ENCODE results near the gene FHL3. TPM values are rescaled to one million over a fixed set of nuclear protein-coding genes. Genes with fewer than 3 reads are reported as not detected.

The FHL3 gene
- polyA plus RNA-seq, 1 donor, result 11.3 TPM

DNA sequence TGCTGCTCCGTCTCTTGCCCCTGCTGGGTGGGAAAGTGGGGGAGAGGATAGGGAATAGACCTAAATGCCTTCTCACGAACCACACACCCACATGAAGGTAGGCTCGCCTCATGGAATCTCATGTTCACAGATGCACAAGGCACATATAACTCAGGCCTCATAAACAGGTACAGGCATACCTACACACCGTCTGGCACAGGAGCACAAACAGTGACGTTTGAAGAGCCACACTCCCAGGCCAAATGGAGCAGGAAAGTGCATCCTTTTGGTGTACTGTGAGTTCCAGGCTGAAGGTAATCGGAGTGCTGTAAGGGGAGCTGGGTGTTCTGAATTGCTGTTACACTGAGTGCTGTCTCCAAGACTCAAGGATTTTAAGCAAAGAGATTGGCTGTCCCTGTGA lies 20.4 kb upstream of the FHL3 start:
- no peak overlapping the region for H3K27ac ChIP-seq (ENCODE audit: low read length)
- H3K36me3 ChIP-seq (ENCODE audit: control insufficient read depth, insufficient read depth, low read length), result peaks cover 46% of the 10 kb centered on the region
- no CpG with 5 or more reads among the region's 6 CpGs for WGBS (ENCODE audit: insufficient coverage, low lambda C conversion rate)
- DNase-seq, result no peak
- no peaks in the 10 kb centered on the region for H3K9me3 ChIP-seq (ENCODE audit: control insufficient read depth, low read depth, low read length)
- H3K4me1 ChIP-seq (ENCODE audit: control insufficient read depth, insufficient read depth, low read length), result peaks cover 18% of the 10 kb centered on the region
- H3K4me3 ChIP-seq (ENCODE audit: low read length), result no peak overlapping the region
- peaks cover 5% of the 10 kb centered on the region for H3K27me3 ChIP-seq (ENCODE audit: control insufficient read depth, insufficient read depth, low read length)

DNA sequence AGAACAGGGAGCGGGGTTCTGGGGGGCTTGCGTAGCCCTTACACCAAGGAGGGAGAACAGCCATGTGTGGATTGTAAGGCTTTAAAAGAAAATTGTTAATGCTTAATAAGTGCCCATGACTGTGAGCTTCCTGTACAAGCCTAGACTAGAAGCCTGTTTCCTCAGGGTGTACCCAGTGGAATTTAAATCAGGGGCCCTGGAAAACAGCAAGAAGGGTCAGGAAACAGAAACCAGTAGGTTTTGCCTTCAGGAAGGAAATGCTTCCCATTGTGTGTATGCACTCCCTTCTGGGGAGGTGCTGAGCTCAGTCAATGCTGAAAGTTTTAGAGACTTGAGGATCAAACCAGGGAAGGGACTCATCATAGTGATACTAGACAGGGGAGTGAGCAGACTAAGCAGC lies 19.9 kb upstream of the FHL3 start:
- H3K27me3 ChIP-seq (ENCODE audit: control insufficient read depth, insufficient read depth, low read length), result peaks cover 5% of the 10 kb centered on the region
- H3K36me3 ChIP-seq (ENCODE audit: control insufficient read depth, insufficient read depth, low read length), result peaks cover 50% of the 10 kb centered on the region
- no peaks in the 10 kb centered on the region for H3K9me3 ChIP-seq (ENCODE audit: control insufficient read depth, low read depth, low read length)
- no peak overlapping the region for H3K27ac ChIP-seq (ENCODE audit: low read length)
- H3K4me3 ChIP-seq (ENCODE audit: low read length), result no peak overlapping the region
- no peak for DNase-seq
- peaks cover 14% of the 10 kb centered on the region for H3K4me1 ChIP-seq (ENCODE audit: control insufficient read depth, insufficient read depth, low read length)
- WGBS (ENCODE audit: insufficient coverage, low lambda C conversion rate), result no CpG with 5 or more reads among the region's 2 CpGs

GRCh38 chr1:38022810-38023209 lies 17.5 kb upstream of the FHL3 start:
- no peaks in the 10 kb centered on the region for H3K9me3 ChIP-seq (ENCODE audit: control insufficient read depth, low read depth, low read length)
- no peak overlapping the region for H3K4me3 ChIP-seq (ENCODE audit: low read length)
- WGBS (ENCODE audit: insufficient coverage, low lambda C conversion rate), result 95% methylated on average over 2 of the region's 3 CpGs
- peaks cover 72% of the 10 kb centered on the region for H3K36me3 ChIP-seq (ENCODE audit: control insufficient read depth, insufficient read depth, low read length)
- DNase-seq, result no peak
- H3K27ac ChIP-seq (ENCODE audit: low read length), result no peak overlapping the region
- no peaks in the 10 kb centered on the region for H3K27me3 ChIP-seq (ENCODE audit: control insufficient read depth, insufficient read depth, low read length)
- H3K4me1 ChIP-seq (ENCODE audit: control insufficient read depth, insufficient read depth, low read length), result no peaks in the 10 kb centered on the region

DNA sequence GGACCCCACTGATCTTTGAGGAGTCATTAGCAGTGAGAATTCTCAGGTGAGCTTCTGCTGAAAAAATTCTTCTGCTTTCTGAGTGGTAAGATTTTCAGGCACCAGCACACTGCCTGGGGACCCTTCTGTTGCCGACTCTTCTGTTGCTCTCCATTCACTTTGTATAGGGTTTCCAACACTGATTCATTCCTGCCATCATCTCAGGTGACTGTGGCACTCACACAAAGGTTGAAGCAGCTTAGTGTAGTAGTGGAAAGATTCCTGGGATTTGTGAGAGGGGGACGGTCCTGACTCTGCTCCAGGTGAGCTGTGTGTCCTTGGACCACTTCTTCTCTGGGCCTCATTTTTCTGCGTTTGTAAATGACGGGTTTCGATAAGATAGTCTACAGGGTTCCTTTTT lies 16.7 kb upstream of the FHL3 start:
- H3K9me3 ChIP-seq (ENCODE audit: control insufficient read depth, low read depth, low read length), result no peaks in the 10 kb centered on the region
- H3K27me3 ChIP-seq (ENCODE audit: control insufficient read depth, insufficient read depth, low read length), result no peaks in the 10 kb centered on the region
- H3K4me1 ChIP-seq (ENCODE audit: control insufficient read depth, insufficient read depth, low read length), result no peaks in the 10 kb centered on the region
- peaks cover 78% of the 10 kb centered on the region for H3K36me3 ChIP-seq (ENCODE audit: control insufficient read depth, insufficient read depth, low read length)
- WGBS (ENCODE audit: insufficient coverage, low lambda C conversion rate), result 100% methylated on average over 3 of the region's 5 CpGs
- H3K27ac ChIP-seq (ENCODE audit: low read length), result no peak overlapping the region
- no peak overlapping the region for H3K4me3 ChIP-seq (ENCODE audit: low read length)
- no peak for DNase-seq

DNA sequence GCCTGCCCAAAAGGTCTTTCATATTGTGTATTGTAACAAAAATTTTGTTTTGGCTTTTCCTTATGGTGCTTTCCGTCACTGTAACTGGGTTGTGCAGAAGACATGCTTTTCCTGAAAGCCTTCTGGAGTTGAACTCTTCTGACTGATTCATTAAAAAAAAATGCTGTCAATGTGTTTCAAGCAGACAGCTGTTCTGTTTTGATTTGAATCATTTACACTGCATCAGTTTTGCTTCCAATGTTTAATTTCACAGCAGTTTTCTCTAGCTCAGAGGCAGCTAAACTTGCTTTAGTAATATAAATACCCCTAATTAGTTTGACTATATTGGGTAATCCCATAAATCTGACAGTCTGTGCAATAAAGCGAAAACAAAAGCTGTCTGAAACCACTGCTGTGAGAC lies 15.1 kb upstream of the FHL3 start:
- no peak overlapping the region for H3K27ac ChIP-seq (ENCODE audit: low read length)
- no peak for DNase-seq

DNA sequence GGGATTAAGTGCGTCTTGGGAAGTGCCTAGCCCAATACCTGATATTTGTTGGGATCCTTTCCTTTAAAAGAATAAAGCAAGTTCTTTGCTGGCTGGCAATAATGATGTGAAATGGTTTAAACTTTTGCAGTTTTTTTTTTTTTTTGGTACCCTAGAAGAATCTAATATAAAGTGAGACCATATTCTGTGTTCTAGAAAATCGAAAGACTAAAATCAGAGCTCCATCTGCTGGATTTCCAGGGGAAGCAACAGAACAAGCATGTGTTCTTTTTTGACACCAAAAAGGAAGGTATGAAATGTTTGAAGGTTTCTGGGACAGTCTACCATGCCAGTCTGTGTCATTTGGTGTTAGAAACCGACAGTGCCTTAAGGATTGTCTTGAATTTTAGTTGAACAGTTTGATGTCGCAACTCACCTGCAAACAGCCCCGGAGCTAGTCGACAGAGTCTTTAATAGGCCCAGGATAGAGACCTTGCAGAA lies 13.6 kb upstream of the FHL3 start:
- H3K36me3 ChIP-seq (ENCODE audit: control insufficient read depth, insufficient read depth, low read length), result peaks cover 78% of the 10 kb centered on the region
- H3K4me3 ChIP-seq (ENCODE audit: low read length), result no peak overlapping the region
- H3K4me1 ChIP-seq (ENCODE audit: control insufficient read depth, insufficient read depth, low read length), result peaks cover 4% of the 10 kb centered on the region
- DNase-seq, result no peak
- no peaks in the 10 kb centered on the region for H3K27me3 ChIP-seq (ENCODE audit: control insufficient read depth, insufficient read depth, low read length)
- no peaks in the 10 kb centered on the region for H3K9me3 ChIP-seq (ENCODE audit: control insufficient read depth, low read depth, low read length)
- H3K27ac ChIP-seq (ENCODE audit: low read length), result no peak overlapping the region
- WGBS (ENCODE audit: insufficient coverage, low lambda C conversion rate), result 78% methylated on average over 4 of the region's 6 CpGs

More for the DNA sequence above, 15.1 kb upstream of the FHL3 start:
- Histone ChIP-seq H3K36me3 (ENCODE audit: control insufficient read depth, insufficient read depth, low read length) (peaks cover 85% of the 10 kb centered on the region), H3K9me3 (ENCODE audit: control insufficient read depth, low read depth, low read length) (no peaks in the 10 kb centered on the region), H3K4me3 (ENCODE audit: low read length) (no peak overlapping the region), H3K27me3 (ENCODE audit: control insufficient read depth, insufficient read depth, low read length) (no peaks in the 10 kb centered on the region), H3K4me1 (ENCODE audit: control insufficient read depth, insufficient read depth, low read length) (no peaks in the 10 kb centered on the region)
- WGBS (ENCODE audit: insufficient coverage, low lambda C conversion rate), result 100% methylated on average over 1 of the region's 2 CpGs

DNA sequence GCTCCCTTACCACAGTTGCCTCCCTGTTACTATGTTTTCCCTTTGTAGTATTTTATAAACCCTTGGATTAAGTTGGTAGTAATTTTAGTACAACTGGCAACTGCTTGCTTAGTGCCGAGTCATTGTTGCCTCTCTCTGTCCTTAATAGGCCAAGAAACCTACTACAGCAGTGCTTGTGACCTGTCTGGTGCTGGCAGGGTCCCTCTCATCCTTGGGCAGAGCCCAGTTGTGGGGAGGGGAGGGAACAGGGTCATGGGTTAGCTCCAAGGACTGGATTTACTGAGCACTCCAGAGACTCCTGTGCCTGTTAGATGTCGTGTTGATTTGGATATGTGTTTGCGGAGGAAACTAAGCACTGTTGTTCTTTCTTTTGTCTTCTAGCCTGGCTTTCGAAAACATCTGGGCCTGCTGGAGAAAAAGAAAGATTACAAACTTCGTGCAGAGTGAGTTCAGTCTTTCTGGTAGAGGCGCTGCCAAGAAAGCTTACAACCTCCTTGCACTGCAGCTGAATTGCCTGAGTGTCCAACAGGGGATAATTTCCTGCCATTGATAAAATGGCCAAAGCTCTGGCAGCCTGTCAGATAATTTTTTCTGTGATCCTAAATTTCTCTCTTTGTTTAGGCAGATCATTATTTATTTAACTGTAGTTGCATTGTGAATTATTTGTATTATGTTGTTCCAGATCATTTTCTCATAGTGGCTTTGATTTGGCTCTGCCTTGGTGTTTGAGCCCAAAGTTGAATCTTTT lies 10.8 kb upstream of the FHL3 start:
- WGBS (ENCODE audit: insufficient coverage, low lambda C conversion rate), result 100% methylated on average over 1 of the region's 6 CpGs
- H3K27me3 ChIP-seq (ENCODE audit: control insufficient read depth, insufficient read depth, low read length), result no peaks in the 10 kb centered on the region
- peak overlapping the region; percentile 41 for H3K27ac ChIP-seq (ENCODE audit: low read length)
- no peak for DNase-seq
- H3K4me1 ChIP-seq (ENCODE audit: control insufficient read depth, insufficient read depth, low read length), result peaks cover 8% of the 10 kb centered on the region
- peaks cover 54% of the 10 kb centered on the region for H3K36me3 ChIP-seq (ENCODE audit: control insufficient read depth, insufficient read depth, low read length)
- peaks cover 6% of the 10 kb centered on the region for H3K9me3 ChIP-seq (ENCODE audit: control insufficient read depth, low read depth, low read length)
- H3K4me3 ChIP-seq (ENCODE audit: low read length), result no peak overlapping the region

GRCh38 chr1:38014724-38015424 lies 9.6 kb upstream of the FHL3 start:
- H3K4me1 ChIP-seq (ENCODE audit: control insufficient read depth, insufficient read depth, low read length), result peaks cover 8% of the 10 kb centered on the region
- H3K9me3 ChIP-seq (ENCODE audit: control insufficient read depth, low read depth, low read length), result peaks cover 6% of the 10 kb centered on the region
- no peaks in the 10 kb centered on the region for H3K27me3 ChIP-seq (ENCODE audit: control insufficient read depth, insufficient read depth, low read length)
- no peak overlapping the region for H3K27ac ChIP-seq (ENCODE audit: low read length)
- H3K36me3 ChIP-seq (ENCODE audit: control insufficient read depth, insufficient read depth, low read length), result peaks cover 42% of the 10 kb centered on the region
- no peak for DNase-seq
- no peak overlapping the region for H3K4me3 ChIP-seq (ENCODE audit: low read length)
- WGBS (ENCODE audit: insufficient coverage, low lambda C conversion rate), result no CpG with 5 or more reads among the region's 11 CpGs

- Histone ChIP-seq H3K27me3 (ENCODE audit: control insufficient read depth, insufficient read depth, low read length) (no peaks in the 10 kb centered on the region), H3K27ac (ENCODE audit: low read length) (no peak overlapping the region), H3K36me3 (ENCODE audit: control insufficient read depth, insufficient read depth, low read length) (peaks cover 35% of the 10 kb centered on the region), H3K9me3 (ENCODE audit: control insufficient read depth, low read depth, low read length) (peaks cover 6% of the 10 kb centered on the region), H3K4me3 (ENCODE audit: low read length) (no peak overlapping the region), H3K4me1 (ENCODE audit: control insufficient read depth, insufficient read depth, low read length) (peaks cover 8% of the 10 kb centered on the region)
- no CpG with 5 or more reads among the region's 4 CpGs for WGBS (ENCODE audit: insufficient coverage, low lambda C conversion rate)
- DNase-seq, result no peak
Observed at GRCh38 chr1:38014171-38014570, 8.9 kb upstream of the FHL3 start.

GRCh38 chr1:38013227-38013622 lies 7.9 kb upstream of the FHL3 start:
- no CpG with 5 or more reads among the region's 4 CpGs for WGBS (ENCODE audit: insufficient coverage, low lambda C conversion rate)
- H3K4me1 ChIP-seq (ENCODE audit: control insufficient read depth, insufficient read depth, low read length), result peaks cover 8% of the 10 kb centered on the region

More at GRCh38 chr1:38013227-38013622, 7.9 kb upstream of the FHL3 start:
- H3K36me3 ChIP-seq (ENCODE audit: control insufficient read depth, insufficient read depth, low read length), result peaks cover 27% of the 10 kb centered on the region
- H3K27ac ChIP-seq (ENCODE audit: low read length), result peak overlapping the region; percentile 91
- peaks cover 6% of the 10 kb centered on the region for H3K9me3 ChIP-seq (ENCODE audit: control insufficient read depth, low read depth, low read length)
- H3K27me3 ChIP-seq (ENCODE audit: control insufficient read depth, insufficient read depth, low read length), result no peaks in the 10 kb centered on the region
- peak overlapping the region; percentile 89 for H3K4me3 ChIP-seq (ENCODE audit: low read length)
- DNase-seq, result no peak

All from large intestine (tissue), 3 donors.